HG02852 (cell line): ENCODE measurements around the gene RTP5.
"Not testable (repeated sequence)": the region's sequence is repeated elsewhere in the genome, so short reads cannot be mapped to it uniquely, and the experiment has no call there.

Source experiments
- ATAC-seq: cut with Tn5 transposase; IDR thresholded peaks from one replicate; pipeline ENCODE4 v1.9.1; 2021; ENCODE audit warnings: mild to moderate bottlenecking, moderate library complexity; ENCODE audit not compliant: unreplicated experiment

RTP5 gene

GRCh38 chr2:241922411-241922810 is 52.9 kb downstream of the RTP5 start:
- no peak for ATAC-seq

DNA sequence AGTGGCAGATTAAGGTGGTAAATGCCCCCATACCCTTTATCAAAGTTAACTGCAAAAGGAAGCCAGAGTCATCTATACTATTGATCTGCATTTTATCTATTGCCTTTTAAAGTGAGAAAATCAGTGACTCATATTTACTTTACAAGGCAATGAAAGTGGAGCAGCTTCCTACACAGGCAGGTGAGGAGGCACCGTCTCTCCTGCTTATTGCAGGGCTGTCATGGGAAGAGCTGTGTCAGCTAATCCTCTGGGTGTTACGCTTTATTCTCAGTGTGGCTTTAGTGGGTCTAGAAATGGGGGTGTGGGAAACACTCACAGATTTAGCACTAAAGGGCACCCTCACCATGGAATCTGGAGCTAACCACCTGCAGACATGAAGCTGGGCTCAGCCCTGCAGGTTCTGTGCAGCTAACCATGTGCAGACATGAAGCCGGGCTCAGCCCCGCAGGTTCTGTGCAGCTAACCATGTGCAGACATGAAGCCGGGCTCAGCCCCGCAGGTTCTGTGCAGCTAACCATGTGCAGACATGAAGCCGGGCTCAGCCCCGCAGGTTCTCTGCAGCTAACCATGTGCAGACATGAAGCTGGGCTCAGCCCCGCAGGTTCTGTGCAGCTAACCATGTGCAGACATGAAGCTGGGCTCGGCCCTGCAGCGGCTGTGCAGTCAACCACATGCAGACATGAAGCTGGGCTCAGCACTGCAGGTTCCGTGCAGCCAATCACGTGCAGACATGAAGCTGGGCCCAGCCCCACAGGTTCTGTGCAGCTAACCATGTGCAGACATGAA is 53.5 kb downstream of the RTP5 start:
- ATAC-seq = not testable (repeated sequence)
